Loucy (cell line): ENCODE measurements around the gene SLC39A1.

ENCODE experiments used
- H2AFZ ChIP-seq: fragments of 200-600 bp; sonication (generic); 2 replicates; pipeline ENCODE4 v1.6.0; 2016; ENCODE audit warnings: antibody characterized with exemption, mild to moderate bottlenecking, low read length, moderate library complexity
- H3F3A ChIP-seq: fragments of 200-600 bp; 2 replicates; pipeline ENCODE4 v1.6.0; 2016; ENCODE audit warnings: antibody characterized with exemption, low read depth, mild to moderate bottlenecking
- H3K27me3 ChIP-seq: fragments of 200-600 bp; sonication (generic); 2 replicates; pipeline ENCODE4 v1.6.1; 2014; ENCODE audit warnings: low read length, mild to moderate bottlenecking; ENCODE audit not compliant: insufficient read depth, poor library complexity, severe bottlenecking
- H3K36me3 ChIP-seq: fragments of 200-600 bp; sonication (generic); 2 replicates; pipeline ENCODE4 v1.6.1; 2016; ENCODE audit warnings: low read length; ENCODE audit not compliant: insufficient read depth
- H3K4me1 ChIP-seq: fragments of 200-600 bp; sonication (generic); 2 replicates; pipeline ENCODE4 v1.5.1; 2014; ENCODE audit warnings: low read length, mild to moderate bottlenecking; ENCODE audit not compliant: insufficient read depth, poor library complexity, severe bottlenecking
- H3K4me2 ChIP-seq: fragments of 200-600 bp; sonication (generic); 2 replicates; pipeline ENCODE4 v1.6.0; 2014; ENCODE audit warnings: antibody characterized with exemption, low read length, low read depth, mild to moderate bottlenecking; ENCODE audit not compliant: poor library complexity, severe bottlenecking
- H3K4me3 ChIP-seq: fragments of 200-600 bp; sonication (generic); 2 replicates; pipeline ENCODE4 v1.5.1; 2014; ENCODE audit warnings: low read length, mild to moderate bottlenecking, mixed read lengths; ENCODE audit not compliant: poor library complexity, severe bottlenecking
- H3K79me2 ChIP-seq: fragments of 200-600 bp; sonication (generic); 2 replicates; pipeline ENCODE4 v1.6.1; 2014; ENCODE audit warnings: low read length; ENCODE audit not compliant: insufficient read depth
- H3K9ac ChIP-seq: fragments of 200-600 bp; sonication (generic); 2 replicates; pipeline ENCODE4 v1.6.0; 2014; ENCODE audit warnings: mild to moderate bottlenecking, low read depth, low read length, moderate library complexity; ENCODE audit not compliant: poor library complexity, severe bottlenecking
- H3K9me2 ChIP-seq: fragments of 200-600 bp; sonication (generic); replicated peaks from 2 replicates; pipeline ENCODE4 v1.6.1; 2016; ENCODE audit warnings: low read depth, low read length, mixed read lengths
- H3K9me3 ChIP-seq: fragments of 200-600 bp; sonication (generic); 2 replicates; pipeline ENCODE4 v1.6.1; 2014; ENCODE audit warnings: mild to moderate bottlenecking, antibody characterized with exemption, low read length, low read depth; ENCODE audit not compliant: insufficient read depth
- H4K20me1 ChIP-seq: fragments of 200-600 bp; sonication (generic); 2 replicates; pipeline ENCODE4 v1.6.0; 2014; ENCODE audit warnings: antibody characterized with exemption, low read length, mild to moderate bottlenecking; ENCODE audit not compliant: insufficient read depth, poor library complexity, severe bottlenecking
- EZH2phosphoT487 ChIP-seq: fragments of 200-600 bp; IDR thresholded peaks from 2 replicates; pipeline ENCODE4 v1.6.1; 2018; ENCODE audit warnings: antibody characterized with exemption, mild to moderate bottlenecking, moderate library complexity, borderline replicate concordance
- TF ChIP-seq, protein P1 (sequence below): fragments of 200-600 bp; sonication (generic); conservative IDR thresholded peaks from 2 replicates; pipeline ENCODE4 v1.5.1; 2014; ENCODE audit warnings: mild to moderate bottlenecking, antibody characterized with exemption, low read length

Gene SLC39A1

DNA sequence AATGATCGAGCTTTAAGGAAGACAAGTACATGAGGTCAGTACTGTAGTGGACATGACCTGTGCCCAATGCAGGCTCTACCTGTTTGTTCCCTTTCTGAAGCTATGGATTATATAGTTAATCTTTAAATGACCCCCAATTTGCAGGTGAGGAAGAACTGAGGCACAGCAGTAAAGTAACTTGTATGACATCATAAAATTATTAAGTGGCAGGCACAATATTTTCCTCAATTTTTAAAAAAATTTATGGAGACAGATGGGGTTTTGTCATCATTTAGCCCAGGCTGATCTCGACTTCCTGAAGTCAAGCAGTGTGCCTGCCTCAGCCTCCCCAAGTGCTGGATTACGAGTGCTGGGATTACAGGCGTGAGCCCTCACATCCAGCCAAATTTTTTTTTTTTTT lies 36.9 kb downstream of the SLC39A1 start:
- Histone ChIP-seq H3K36me3 (peaks cover 3% of the 10 kb centered on the region; the same call in 1 of the 2 replicates), H3K4me3 (no peak overlapping the region), H4K20me1 (peaks cover 7% of the 10 kb centered on the region), H3K4me1 (peaks cover 1% of the 10 kb centered on the region), H3K27me3 (no peaks in the 10 kb centered on the region), H3K79me2 (peaks cover 17% of the 10 kb centered on the region), H3F3A (no peaks in the 10 kb centered on the region), H3K9ac (no peak overlapping the region), H3K9me2 (no peaks in the 10 kb centered on the region), H3K9me3 (no peaks in the 10 kb centered on the region), H2AFZ (no peak overlapping the region), H3K4me2 (no peak overlapping the region)
- TF ChIP-seq EZH2phosphoT487 = no peak
- TF ChIP-seq, protein P1, sequence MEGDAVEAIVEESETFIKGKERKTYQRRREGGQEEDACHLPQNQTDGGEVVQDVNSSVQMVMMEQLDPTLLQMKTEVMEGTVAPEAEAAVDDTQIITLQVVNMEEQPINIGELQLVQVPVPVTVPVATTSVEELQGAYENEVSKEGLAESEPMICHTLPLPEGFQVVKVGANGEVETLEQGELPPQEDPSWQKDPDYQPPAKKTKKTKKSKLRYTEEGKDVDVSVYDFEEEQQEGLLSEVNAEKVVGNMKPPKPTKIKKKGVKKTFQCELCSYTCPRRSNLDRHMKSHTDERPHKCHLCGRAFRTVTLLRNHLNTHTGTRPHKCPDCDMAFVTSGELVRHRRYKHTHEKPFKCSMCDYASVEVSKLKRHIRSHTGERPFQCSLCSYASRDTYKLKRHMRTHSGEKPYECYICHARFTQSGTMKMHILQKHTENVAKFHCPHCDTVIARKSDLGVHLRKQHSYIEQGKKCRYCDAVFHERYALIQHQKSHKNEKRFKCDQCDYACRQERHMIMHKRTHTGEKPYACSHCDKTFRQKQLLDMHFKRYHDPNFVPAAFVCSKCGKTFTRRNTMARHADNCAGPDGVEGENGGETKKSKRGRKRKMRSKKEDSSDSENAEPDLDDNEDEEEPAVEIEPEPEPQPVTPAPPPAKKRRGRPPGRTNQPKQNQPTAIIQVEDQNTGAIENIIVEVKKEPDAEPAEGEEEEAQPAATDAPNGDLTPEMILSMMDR = no peak

DNA sequence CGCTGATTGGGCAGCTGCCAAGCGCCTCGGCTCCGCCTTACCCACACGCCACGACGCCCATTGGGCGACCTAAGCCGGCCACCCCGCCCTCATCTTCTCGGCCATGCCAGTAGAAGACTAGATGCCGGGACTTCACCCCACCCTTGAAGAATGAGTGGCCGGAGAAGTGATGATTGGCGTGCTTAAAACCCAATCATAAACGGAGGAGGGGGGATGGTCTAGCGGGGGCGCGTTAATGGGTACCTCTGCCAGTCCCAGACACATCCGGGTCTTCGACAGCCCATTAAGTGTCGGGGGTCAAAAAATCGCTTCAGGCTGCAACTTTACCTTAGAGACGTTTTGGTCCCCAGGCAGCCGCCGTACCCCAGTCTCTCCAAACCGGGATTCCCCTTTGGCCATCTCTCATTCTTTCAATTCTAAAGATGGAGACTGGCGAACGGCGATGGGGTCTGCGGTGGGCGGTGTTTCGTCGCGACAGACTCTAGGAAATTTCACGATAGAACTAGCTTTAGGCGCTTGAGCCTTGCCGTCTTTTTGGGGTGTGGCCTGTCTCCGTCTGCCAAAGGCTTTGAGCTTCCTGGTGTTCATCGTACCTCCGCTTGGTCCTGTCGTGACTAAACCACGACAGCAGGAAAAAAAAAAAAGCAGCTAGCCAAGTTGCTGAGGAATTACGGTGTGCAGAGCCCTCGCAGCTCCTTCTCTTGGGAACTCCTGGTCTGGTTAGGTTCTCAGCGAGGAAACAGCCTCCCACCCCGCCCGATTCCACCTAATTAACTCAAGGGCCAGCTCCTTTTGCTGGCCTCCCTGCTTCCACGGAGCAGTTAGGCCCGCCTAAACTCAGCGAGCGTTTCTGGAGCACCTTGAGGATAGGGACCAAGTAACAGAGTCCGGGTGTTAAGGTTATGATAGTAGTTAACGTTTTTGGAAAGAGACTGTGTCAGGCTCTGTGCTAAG lies 40.1 kb downstream of the SLC39A1 start, which contains the start of gene GATAD2B:
Gene GATAD2B (minus strand): TSS at position 1 of the 954 bp plus-strand sequence. CDS start 94,625 bp downstream, outside the sequence.
- Histone ChIP-seq H3K36me3 (no peaks in the 10 kb centered on the region), H2AFZ (peak within 1 kb of the TSS; percentile 83), H3K4me2 (peak within 1 kb of the TSS; percentile 94), H3K79me2 (peaks cover 48% of the 10 kb centered on the region), H3K9me2 (no peaks in the 10 kb centered on the region), H4K20me1 (peaks cover 37% of the 10 kb centered on the region), H3K9me3 (no peaks in the 10 kb centered on the region), H3K9ac (peak within 1 kb of the TSS; percentile 96), H3K4me1 (peaks cover 30% of the 10 kb centered on the region), H3K4me3 (peak within 1 kb of the TSS; percentile 97), H3K27me3 (no peaks in the 10 kb centered on the region), H3F3A (no peaks in the 10 kb centered on the region)
- TF ChIP-seq, protein P1 = no peak
- no peak for TF ChIP-seq EZH2phosphoT487

DNA sequence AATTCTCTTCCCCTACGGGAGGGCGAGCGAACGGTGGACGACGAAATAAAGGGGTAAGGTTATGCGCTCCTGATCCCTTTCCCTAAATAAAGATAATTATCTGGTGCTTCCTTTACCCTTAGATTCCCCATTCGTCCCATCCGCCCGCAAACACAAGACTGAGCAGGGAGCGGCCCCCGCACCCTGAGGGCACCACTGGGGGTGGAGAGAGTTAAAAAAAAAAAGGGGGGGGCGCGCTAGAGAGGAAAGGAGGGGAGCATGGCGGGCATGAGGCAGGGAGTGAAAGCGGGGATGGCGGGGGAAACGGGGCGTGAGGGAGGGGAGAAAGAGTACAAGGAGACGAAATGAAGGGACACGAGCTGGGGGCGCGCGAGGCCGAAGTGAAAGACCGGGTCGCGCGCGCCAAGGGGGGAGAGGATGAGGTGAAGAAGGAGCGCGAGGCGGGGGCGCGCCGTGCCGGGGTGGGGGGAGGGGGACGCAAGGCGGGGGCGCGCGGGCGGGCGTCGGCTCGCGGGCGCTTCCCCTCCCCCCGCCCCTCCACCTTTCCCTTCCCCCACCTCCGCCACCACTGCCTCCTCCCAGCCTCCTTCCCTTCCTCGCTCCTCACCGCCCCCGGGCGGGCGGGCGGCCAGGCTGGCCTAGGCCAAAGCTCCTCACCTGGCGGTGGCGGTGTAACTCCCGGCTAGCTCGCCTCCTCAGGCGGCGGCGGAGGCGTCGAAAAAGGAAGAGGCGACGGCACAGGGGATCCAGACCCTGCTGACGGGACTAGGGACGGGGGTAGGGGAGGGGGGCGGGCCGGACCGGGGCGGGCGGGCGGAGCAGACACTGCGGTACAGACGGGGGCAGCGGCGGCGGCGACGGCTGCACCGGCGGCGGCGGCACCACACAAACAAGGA lies 41.0 kb downstream of the SLC39A1 start:
- H2AFZ ChIP-seq = peak overlapping the region; percentile 59; the same call in 1 of the 2 replicates
- H3K4me1 ChIP-seq = peaks cover 36% of the 10 kb centered on the region
- H3K4me2 ChIP-seq = peak overlapping the region; percentile 94
- H3K9ac ChIP-seq = peak overlapping the region; percentile 96
- peak overlapping the region; percentile 97 for H3K4me3 ChIP-seq
- TF ChIP-seq EZH2phosphoT487 = no peak
- TF ChIP-seq, protein P1 = peak; percentile 30; the same call in 1 of the 2 replicates
- H3K9me2 ChIP-seq = no peaks in the 10 kb centered on the region
- no peaks in the 10 kb centered on the region for H3K9me3 ChIP-seq
- H3K27me3 ChIP-seq = no peaks in the 10 kb centered on the region
- H3K36me3 ChIP-seq = peaks cover 4% of the 10 kb centered on the region; the same call in 1 of the 2 replicates
- H3F3A ChIP-seq = no peaks in the 10 kb centered on the region
- H3K79me2 ChIP-seq = peaks cover 58% of the 10 kb centered on the region
- H4K20me1 ChIP-seq = peaks cover 46% of the 10 kb centered on the region
